HG02759 (cell line): ENCODE results near the gene DSCAM.

Experiments
- ATAC-seq: cut with Tn5 transposase; IDR thresholded peaks from one replicate; pipeline ENCODE4 v1.9.1; 2021; ENCODE audit warnings: mild to moderate bottlenecking, moderate library complexity; ENCODE audit not compliant: unreplicated experiment

The DSCAM gene

GRCh38 chr21:40618191-40618973 is 228.6 kb downstream of the DSCAM start:
- no peak for ATAC-seq

- no peak for ATAC-seq
Observed at GRCh38 chr21:40616377-40616704, 230.6 kb downstream of the DSCAM start.

- ATAC-seq, result no peak
Observed at GRCh38 chr21:40615505-40616376, 231.2 kb downstream of the DSCAM start.

GRCh38 chr21:40613546-40614030 is 233.4 kb downstream of the DSCAM start:
- no peak for ATAC-seq

GRCh38 chr21:40610345-40610744 is 236.6 kb downstream of the DSCAM start:
- ATAC-seq, result no peak

GRCh38 chr21:40606341-40606740 is 240.6 kb downstream of the DSCAM start:
- no peak for ATAC-seq

GRCh38 chr21:40605094-40605493 is 241.9 kb downstream of the DSCAM start:
- ATAC-seq, result no peak

GRCh38 chr21:40603774-40604173 is 243.2 kb downstream of the DSCAM start:
- no peak for ATAC-seq

GRCh38 chr21:40602080-40602479 is 244.9 kb downstream of the DSCAM start:
- ATAC-seq, result no peak

GRCh38 chr21:40595806-40596205 is 251.2 kb downstream of the DSCAM start:
- no peak for ATAC-seq

- no peak for ATAC-seq
Observed at GRCh38 chr21:40587736-40588346, 259.1 kb downstream of the DSCAM start.

- no peak for ATAC-seq
Observed at GRCh38 chr21:40586575-40586974, 260.4 kb downstream of the DSCAM start.

GRCh38 chr21:40577285-40578043 is 269.5 kb downstream of the DSCAM start:
- ATAC-seq, result no peak

GRCh38 chr21:40575976-40576375 is 271.0 kb downstream of the DSCAM start:
- ATAC-seq, result no peak

- ATAC-seq, result no peak
Observed at GRCh38 chr21:40569357-40569756, 277.6 kb downstream of the DSCAM start.

GRCh38 chr21:40568807-40569206 is 278.2 kb downstream of the DSCAM start:
- no peak for ATAC-seq

GRCh38 chr21:40567501-40567900 is 279.5 kb downstream of the DSCAM start:
- no peak for ATAC-seq

- no peak for ATAC-seq
Observed at GRCh38 chr21:40566486-40566885, 280.5 kb downstream of the DSCAM start.

GRCh38 chr21:40564318-40564717 is 282.6 kb downstream of the DSCAM start:
- no peak for ATAC-seq

GRCh38 chr21:40563900-40564299 is 283.1 kb downstream of the DSCAM start:
- ATAC-seq, result no peak
